HG03159 (cell line): ENCODE measurements around the gene TNFRSF19.
"Not testable (repeated sequence)": the region's sequence is repeated elsewhere in the genome, so short reads cannot be mapped to it uniquely, and the experiment has no call there.

ENCODE experiments used
- ATAC-seq: cut with Tn5 transposase; IDR thresholded peaks from one replicate; pipeline ENCODE4 v1.9.1; 2021; ENCODE audit warnings: mild to moderate bottlenecking, moderate library complexity; ENCODE audit not compliant: unreplicated experiment

Gene TNFRSF19

DNA sequence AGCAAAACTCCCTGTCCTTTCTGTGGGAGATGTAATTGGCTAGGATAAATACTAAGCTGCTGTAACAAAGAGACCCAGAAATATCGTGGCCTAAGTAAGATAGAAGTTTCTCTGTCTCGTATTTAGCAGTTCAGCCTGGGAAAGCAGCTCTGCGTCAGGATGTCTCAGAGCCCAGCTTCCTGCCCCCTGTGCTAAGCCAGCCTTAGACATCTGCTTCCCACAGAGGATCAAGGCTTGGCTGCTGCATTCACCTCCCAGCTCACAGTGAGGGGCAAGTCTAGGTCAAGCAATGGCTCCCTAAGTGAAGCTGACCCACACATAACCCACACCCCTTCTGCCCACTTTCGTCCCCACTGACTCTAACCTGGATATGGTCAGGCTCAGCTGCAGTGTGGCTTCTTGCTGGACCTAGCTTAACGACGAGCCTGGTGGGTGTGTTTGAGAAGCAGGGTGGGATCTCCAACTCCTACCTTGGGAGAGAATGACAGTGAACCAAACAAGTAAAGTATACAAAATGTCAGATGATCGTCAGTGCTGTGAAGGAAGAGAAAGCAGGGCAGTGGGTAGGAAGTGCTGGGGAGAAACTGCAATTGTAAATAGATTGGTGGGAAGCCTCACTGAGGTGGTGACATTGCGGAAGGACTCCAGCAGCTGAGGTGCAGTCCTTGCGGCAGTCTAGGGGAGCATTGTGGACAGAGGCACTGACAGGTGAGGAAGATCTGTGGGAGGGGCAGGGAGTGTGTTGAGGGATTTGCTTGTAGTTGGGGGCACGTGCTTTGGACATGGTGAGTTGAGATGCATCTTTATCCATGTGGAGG lies 82.9 kb downstream of the TNFRSF19 start:
- no peak for ATAC-seq

DNA sequence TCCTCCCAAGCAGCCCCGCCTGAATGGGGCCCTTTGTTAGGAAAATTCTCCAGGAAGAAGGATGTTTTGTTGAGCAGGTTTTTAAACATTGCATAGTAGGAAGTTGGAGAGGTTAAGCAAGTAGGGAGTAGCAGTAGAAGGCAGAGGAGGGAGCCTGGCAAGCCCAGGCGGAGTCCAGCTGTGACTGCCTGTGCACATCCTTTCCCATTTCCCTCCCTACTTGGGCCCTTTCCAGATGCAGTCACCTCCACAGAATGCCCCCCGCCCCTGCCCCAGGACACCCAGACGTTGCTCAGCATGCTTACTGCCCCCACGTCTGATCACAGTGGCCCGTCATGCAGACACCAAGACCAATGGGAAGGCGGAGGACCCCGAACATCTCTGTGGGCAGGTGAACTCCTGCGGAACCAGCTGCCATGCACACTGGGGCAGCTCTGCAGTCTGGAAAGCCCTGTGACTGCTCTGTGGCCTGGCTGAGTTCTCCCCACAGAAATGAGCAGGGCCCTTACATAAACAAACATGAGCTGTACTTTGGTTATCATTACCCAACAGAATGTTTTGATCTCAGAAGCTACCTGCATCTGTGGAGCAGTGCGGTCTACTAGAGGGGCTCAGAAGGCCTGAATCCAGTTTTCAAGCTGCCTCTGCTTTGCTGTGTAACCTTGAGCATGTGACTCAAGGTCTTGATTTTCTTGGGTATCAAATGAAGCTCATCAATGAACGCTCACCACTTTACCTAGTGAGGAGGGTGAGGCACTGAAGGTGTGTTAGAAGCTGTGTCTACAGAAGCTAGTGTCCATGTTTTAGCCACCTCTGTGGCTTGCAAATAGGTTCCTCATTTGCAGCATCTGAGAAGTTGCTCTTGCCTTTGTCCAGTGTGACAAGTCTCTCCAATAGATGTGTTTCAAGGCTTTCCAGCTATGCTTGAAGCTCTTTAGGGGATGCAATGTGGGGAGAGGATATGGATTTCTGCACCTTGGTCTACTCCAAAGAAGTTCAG lies 84.2 kb downstream of the TNFRSF19 start:
- no peak for ATAC-seq

DNA sequence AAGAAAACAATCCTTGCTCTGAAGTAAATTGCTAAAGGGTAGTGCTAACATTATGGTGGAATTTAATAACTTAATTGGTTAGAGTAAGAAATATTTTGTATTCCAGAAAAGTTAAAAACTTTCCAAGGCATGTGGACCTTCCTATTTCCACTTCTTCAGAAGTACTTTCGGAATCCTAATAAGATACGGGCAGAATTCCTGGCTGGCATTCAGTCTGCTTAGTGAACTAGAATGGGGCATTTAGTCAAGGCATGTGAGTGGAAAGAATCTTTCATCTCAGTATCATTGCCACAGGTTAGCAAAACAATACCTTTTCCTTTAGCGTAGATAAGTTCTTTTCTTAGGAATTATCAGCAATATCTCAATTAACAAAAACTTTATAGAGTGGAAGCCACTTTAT lies 85.1 kb downstream of the TNFRSF19 start:
- ATAC-seq = no peak

- ATAC-seq = no peak
Observed at GRCh38 chr13:23656637-23657371, 86.6 kb downstream of the TNFRSF19 start.

DNA sequence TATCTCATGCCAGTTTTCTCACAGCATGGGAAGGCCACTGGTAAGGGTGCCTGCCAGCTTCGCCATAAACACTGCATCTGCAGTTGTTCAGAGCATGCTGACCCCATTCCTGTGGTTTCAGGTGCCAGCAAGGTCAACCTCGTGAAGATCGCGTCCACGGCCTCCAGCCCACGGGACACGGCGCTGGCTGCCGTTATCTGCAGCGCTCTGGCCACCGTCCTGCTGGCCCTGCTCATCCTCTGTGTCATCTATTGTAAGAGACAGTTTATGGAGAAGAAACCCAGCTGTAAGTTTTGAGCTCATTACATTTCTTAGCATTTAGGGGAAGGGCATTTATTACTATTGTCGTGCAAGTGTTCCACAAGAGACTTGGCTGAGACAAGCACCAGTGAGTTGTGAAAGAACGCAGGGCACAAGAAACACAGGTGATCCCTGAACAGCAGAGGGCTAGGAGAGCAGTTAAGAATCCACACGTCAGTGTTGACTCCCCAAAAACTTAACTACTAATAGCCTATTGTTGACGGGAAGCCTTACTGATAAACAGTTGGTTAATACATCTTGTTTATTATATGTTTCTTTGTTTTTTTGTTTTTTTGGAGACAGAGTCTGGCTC lies 88.8 kb downstream of the TNFRSF19 start:
- no peak for ATAC-seq

GRCh38 chr13:23660249-23660648 lies 90.0 kb downstream of the TNFRSF19 start:
- ATAC-seq = no peak

DNA sequence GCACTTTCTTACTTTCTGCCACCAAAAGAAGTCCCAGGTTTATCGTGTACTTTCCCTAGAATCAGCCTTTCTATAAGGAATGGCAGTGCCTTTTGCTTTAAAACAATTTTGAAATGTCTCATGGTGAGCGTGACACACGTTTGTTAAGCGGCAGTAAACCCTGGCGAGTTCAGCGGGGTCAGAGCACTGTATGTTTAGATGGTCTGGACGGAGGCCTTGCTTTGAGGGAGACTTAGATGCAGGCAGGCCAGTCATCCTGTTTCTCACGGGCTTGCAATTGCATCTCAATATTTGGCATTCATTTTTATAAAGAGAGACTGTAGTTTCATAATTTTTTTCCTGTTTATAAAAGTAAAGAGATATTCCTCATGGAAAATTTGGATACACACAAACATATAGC lies 96.4 kb downstream of the TNFRSF19 start:
- no peak for ATAC-seq

GRCh38 chr13:23667750-23668149 lies 97.5 kb downstream of the TNFRSF19 start:
- no peak for ATAC-seq

DNA sequence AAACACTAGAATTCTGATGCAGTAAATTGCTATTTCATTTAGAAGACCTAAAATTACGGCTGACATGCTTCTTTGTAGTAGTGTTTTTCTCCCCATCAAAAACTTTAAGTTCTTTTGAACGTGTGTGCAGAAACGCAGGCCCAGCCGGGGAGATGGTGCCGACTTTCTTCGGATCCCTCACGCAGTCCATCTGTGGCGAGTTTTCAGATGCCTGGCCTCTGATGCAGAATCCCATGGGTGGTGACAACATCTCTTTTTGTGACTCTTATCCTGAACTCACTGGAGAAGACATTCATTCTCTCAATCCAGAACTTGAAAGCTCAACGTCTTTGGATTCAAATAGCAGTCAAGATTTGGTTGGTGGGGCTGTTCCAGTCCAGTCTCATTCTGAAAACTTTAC lies 98.3 kb downstream of the TNFRSF19 start:
- no peak for ATAC-seq

DNA sequence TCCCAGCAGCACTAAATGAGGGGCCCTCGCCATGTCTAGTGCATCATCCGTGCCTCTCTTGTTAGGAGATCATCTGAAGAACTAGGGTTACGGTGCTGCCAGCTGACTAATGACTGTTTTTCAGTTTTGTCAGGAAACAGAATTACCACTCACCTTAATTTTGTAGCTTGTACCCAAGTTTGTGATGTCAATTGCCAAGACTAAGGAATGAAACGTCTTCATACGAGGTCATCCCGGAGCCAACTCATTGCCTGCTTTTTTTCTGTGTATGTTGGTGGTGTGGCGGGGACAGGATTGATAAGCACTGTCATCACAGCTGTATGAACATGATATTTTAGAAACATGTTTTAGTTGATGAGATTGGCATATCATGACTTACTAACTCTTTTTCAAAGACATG lies 100.6 kb downstream of the TNFRSF19 start:
- no peak for ATAC-seq

DNA sequence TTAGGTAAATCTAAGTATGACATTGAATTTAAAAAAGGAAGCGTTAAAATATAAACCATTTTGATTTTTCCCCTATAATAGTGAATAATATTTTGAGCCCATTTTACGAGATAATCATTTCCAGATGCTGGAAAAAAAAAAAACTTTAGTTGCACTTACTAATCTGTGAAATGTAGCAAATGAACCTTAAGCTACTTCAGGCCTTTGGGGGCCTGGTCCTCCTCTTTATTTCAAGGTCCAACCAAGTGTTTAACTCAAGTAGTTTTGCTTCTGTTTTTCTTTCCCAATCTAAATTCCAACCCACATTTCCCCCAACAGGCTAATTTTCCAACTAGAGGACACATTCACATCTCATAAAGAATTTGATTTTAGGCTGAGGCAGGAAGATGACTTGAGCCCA lies 101.2 kb downstream of the TNFRSF19 start:
- ATAC-seq = no peak

GRCh38 chr13:23671897-23672296 lies 101.7 kb downstream of the TNFRSF19 start:
- no peak for ATAC-seq

GRCh38 chr13:23672616-23673015 lies 102.4 kb downstream of the TNFRSF19 start:
- no peak for ATAC-seq

DNA sequence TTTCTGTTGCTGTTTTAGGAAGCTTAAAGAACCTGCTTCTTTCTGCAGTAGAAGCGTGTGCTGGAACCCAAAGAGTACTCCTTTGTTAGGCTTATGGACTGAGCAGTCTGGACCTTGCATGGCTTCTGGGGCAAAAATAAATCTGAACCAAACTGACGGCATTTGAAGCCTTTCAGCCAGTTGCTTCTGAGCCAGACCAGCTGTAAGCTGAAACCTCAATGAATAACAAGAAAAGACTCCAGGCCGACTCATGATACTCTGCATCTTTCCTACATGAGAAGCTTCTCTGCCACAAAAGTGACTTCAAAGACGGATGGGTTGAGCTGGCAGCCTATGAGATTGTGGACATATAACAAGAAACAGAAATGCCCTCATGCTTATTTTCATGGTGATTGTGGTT lies 103.1 kb downstream of the TNFRSF19 start:
- ATAC-seq = no peak

- ATAC-seq = no peak
Observed at GRCh38 chr13:23673867-23674605, 103.8 kb downstream of the TNFRSF19 start.

DNA sequence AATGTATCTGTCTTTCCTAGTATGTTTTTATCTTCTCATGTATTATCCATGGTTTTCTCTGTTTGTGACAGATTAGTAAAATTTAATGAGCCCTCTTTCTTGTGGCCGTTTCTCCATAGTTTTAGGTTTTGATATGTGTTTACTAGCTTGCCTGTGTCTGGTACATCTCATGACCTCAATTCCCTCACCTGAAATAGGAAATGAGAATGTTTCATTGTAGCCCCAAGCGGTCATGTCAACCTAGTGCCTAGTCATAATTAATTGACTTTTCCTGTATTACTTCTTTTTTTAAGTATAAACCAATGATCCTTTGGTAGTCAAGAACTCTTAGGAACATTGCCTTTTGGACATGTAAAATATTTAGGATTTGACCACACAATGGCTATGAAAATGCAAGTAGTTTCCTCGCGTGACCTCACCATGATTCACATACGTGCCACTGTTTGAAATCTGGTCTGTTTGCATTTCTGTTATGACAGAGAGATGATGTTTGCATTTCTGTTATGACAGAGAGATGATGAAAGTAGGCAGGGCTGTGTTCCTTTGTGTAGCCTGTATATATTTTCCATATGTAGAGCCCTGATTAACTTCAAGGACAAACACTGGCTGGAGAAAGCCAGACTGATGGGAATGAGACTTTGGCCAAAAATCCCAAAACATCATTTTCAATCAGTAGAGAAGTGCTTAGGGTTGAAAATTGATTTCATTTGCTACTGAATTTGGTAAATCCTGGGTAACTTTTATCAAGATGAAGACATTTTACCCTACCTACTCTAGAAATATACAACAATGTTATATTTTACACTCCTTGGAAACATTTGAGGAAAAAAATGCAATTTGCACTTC lies 104.8 kb downstream of the TNFRSF19 start:
- ATAC-seq = no peak

DNA sequence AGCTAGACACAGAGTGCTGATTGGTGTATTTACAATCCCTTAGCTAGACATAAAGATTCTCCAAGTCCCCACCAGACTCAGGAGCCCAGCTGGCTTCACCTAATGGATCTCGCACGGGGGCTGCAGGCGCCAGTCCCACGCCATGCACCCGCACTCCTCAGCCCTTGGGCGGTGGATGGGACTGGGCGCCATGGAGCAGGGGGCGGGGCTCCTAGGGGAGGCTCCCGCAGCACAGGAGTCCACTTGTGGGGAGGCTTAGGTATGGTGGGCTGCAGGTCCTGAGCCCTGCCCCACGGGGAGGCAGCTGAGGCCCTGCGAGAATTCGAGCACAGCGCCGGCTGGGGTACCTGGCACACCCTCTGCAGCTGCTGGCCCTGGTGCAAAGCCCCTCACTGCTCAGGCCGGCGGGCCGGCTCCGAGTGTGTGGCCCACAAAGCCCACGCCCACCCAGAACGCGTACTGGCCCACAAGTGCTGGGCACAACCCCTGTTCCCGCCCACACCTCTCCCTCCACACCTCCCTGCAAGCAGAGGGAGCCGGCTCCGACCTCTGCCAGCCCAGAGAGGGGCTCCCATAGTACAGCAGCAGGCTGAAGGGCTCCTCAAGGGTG lies 107.6 kb downstream of the TNFRSF19 start:
- ATAC-seq = not testable (repeated sequence)

- ATAC-seq = no peak
Observed at GRCh38 chr13:23678795-23679194, 108.6 kb downstream of the TNFRSF19 start.

DNA sequence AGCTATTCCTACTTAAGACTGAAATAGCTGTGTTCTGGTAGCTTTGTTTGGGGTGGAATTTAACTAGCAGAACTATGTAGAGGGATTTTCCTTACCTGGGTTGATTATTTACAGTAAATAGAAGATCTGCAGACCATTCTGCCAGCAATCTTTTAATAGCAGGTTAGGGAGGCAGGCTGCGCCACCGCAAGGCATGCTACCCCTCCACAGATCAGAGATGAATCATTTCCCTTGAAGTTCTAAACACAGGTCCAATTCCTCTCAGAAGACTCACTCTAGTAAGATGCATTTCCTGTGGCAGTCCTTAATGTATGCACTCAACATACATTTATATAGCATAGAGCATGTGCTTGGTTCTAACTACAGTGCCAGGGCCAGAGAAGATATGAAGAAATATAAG lies 109.0 kb downstream of the TNFRSF19 start:
- no peak for ATAC-seq
